ENCODE data around the gene AMIGO2. TPM values are rescaled to one million over a fixed set of nuclear protein-coding genes. Genes with fewer than 3 reads are reported as not detected.

The AMIGO2 gene
- total RNA-seq, 1 donor from 2014 or later: 154 TPM

DNA sequence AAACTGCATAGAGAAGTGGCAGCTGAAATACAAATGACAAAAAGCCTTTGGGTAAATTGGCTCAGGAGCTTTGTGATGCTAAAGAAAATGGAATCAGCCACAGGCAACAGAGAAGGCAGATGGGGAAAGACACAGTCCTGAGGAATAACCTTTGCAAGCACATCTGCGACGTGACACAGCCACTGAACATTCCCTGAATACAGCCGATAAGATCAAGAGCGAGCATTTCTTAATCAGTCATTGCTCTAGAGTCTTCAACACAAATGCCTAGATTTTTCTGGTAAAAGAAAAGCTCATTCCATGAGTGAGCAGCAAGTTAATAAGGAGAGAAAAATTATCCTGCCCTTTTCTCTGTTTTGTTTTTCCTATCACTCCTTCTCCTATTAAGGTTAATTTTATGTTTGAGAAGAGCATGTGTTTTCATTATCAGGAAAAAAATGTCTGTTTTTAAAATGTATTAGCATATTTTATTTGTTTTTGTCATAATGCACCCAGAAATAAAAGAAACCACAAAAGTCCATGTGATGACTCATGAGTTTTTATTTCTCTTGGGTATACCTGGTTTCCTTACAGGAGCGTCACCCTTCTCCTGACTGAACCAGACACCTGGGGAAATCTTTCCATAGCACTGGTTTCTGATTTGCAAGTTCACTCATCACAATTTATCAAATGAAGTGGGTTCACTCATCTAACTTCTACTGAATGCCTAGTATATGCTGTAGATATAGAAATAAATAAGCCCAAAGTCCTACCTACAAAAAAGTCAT, 45.8 kb downstream of the AMIGO2 start:
- peak; percentile 79 for DNase-seq (ENCODE audit: low read depth)

- DNase-seq (ENCODE audit: low read depth): peak; percentile 70
Measured at GRCh38 chr12:47033081-47033480, 46.7 kb downstream of the AMIGO2 start.

DNA sequence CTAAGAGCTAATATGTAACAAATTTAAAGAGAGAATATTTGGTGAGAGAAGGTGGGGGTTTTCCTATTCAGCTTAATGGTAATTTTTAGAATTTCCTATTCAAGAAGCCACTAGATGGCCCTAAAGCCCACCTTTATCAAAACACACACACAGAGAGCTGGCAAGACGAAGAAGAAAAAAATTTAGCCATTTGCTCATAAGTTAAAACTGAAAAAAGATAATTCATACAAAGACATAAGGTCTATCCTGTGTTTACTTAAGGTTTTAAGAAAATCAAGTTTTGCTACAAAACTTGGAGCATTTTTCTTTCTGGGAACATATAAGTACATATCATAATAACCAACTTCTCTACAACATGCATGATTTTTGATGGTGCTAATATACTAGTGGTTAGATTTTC, 47.1 kb downstream of the AMIGO2 start:
- DNase-seq (ENCODE audit: low read depth): peak; percentile 80

DNA sequence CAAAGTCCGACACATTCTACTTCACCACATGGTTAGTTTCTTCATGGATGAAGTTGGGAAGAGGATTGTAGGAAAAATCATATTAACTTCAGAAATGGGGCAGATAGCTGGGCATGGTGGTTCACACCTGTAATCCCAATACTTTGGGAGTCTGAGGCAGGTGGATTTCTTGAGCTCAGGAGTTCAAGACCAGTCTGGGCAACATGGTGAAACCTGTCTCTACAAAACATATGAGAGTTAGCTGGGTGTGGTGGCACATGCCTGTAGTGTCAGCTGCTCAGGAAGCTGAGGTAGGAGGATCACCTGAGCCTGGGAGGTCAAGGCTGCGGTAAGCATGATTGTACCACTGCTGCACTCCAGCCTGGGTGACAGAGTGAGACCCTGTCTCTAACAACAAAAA, 49.9 kb downstream of the AMIGO2 start:
- no peak for DNase-seq (ENCODE audit: low read depth)

DNA sequence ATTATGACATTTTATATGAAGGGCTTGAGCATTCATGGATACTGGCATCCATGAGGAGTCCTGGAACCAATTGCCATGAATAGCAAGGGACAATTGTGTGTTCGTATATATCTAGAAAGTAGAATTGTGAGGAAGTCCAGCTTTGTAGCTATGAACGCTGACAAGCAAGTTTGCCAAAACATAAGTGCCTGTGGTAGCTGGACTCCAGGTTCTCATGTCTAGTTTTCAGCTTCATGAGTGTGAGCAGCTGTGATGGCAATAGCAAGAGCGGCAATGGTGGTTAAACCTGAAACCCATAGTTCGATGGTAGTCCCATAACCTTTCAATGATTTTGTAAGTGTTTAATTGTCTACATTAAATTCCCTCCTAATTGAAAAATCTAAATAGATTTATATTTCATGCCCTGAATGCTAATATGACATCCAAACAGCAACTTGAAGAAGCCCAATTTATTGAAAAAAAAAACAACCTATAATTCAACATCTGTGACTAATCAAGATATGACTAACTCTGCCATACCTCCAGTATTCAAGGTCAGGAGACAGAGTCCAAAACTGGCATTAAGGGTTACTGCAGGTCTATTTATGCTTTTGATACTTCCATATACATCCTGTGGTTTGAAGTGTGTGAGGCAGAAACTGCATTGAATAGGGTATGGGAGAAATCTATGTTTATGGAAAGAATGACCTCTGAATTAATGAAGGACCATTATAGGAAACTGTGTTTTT, 50.6 kb downstream of the AMIGO2 start:
- DNase-seq (ENCODE audit: low read depth): no peak

GRCh38 chr12:47028186-47028585, 51.6 kb downstream of the AMIGO2 start:
- no peak for DNase-seq (ENCODE audit: low read depth)

Other genes starting within 250 kb of the AMIGO2 start
- 1.6 and 3.5 TPM in 2 replicates for gene PCED1B, start 338 bp downstream of the AMIGO2 start, total RNA-seq

Measured in renal cortical epithelial cell (primary cell).